Endometrium (tissue), 2 donors: Measurements from ENCODE around the gene CRIP1.

Source experiments
- FAIRE-seq: peaks from 2 replicates; lab custom pipeline; 2012; peaks lifted over from hg19 to GRCh38; lab: Jason Lieb, UNC
- donor health status: control.
- donor health status: control.

CRIP1 gene

GRCh38 chr14:105470350-105471296, 16.1 kb upstream of the CRIP1 start:
- no peak for FAIRE-seq

- no peak for FAIRE-seq
Measured at GRCh38 chr14:105471297-105471821, 15.3 kb upstream of the CRIP1 start.

GRCh38 chr14:105471823-105472485, 14.7 kb upstream of the CRIP1 start:
- FAIRE-seq = no peak

- no peak for FAIRE-seq
Measured at GRCh38 chr14:105472486-105472991, 14.1 kb upstream of the CRIP1 start.

GRCh38 chr14:105473033-105473676, 13.5 kb upstream of the CRIP1 start:
- no peak for FAIRE-seq

DNA sequence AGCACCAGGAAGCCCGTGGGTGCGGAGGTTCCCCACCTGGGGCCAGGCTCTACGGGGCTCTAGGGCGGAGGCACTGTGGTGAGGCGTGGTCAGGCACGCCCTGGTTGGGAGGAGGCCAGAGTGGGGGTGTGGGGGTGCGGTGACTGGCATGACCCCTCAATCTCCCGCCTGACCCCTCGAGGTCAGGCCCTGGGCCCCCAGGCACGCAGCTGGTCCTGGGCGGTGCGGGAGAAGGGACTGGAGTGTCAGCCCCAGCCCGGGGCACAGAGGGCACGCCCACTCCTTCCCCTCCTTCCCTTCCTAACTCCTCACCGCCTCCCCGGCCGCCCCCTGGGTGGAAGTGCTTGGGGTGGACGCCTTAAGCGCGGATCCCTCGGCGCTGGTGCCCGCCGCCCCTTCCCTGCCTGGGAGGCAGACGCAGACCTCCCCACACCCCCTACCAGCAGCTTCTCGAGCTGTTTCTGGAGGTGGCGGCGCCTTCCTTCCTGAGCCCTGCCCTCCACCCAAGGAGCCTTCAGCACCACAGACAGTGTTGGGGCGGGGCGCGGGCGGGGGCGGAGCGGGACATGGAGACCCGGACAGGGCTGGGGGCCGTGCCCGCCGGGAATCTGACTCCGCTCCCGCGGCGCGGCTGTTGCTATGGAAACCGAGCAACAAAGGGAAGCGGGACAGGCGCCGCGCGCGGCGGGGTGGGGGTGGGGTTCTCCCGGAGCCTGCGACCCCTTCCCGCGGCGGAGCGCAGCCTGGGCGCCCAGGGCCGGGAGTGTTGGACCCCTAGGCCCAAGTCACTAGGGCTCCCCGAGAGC, 12.8 kb upstream of the CRIP1 start:
- no peak for FAIRE-seq

GRCh38 chr14:105474483-105475268, 12.0 kb upstream of the CRIP1 start, which contains the start of gene CRIP2:
Gene CRIP2, plus strand, starts transcription at chr14:105474821. Its CDS starts 42 bp downstream, at chr14:105474863.
- FAIRE-seq = no peak

GRCh38 chr14:105475269-105476096, 11.2 kb upstream of the CRIP1 start:
- FAIRE-seq = no peak

- FAIRE-seq = no peak
Measured at GRCh38 chr14:105476097-105476830, 10.4 kb upstream of the CRIP1 start.

- FAIRE-seq = no peak
Measured at GRCh38 chr14:105476831-105477659, 9.6 kb upstream of the CRIP1 start.

- FAIRE-seq = no peak
Measured at GRCh38 chr14:105477660-105478397, 8.9 kb upstream of the CRIP1 start.

- no peak for FAIRE-seq
Measured at GRCh38 chr14:105478398-105479251, 8.1 kb upstream of the CRIP1 start.

- no peak for FAIRE-seq
Measured at GRCh38 chr14:105479431-105480158, 7.1 kb upstream of the CRIP1 start.

DNA sequence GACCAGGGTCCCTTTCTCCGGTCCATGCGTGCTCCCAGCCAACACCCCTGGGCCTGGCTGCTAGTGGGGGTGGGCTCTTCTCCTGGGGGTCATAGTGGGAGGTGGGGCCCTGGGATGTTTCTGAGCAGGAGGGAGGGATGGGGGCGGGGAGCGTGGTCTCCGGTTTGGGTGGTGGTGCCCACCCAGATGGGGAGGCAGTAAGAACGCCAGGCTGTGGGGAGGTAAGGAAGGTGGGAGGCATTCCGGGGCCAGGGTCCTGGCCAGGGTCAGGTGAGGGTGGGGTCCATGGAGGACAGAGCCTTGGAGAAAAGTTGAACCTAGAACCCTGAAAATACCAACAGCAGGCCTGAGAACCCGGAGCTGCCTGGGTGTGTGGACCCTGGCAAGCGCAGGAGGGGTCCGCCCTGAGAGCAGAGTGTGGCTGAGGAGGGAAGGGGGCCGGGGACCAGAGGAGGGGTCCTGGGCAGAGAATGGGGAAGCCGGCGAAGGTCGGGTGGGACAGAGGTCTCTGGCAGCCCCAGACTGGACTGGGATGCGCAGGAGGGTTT, 6.4 kb upstream of the CRIP1 start:
- no peak for FAIRE-seq
